Activated gamma-delta T cell (primary cell): ENCODE data around the gene KRT23.

Experiments
- DNase-seq: peaks from one replicate; lab custom pipeline; 2025; lab: John Stamatoyannopoulos, UW
- total RNA-seq, 2 donors: gene quantifications; one replicate each; lab custom pipeline; 2026; lab: John Stamatoyannopoulos, UW

KRT23 gene
- 0 to 0.04 reads per million in 2 donors for total RNA-seq

- DNase-seq = no peak
Observed at GRCh38 chr17:40937384-40937819, at the start of gene KRT23. TSS of gene KRT23 (minus strand) at chr17:40937646. CDS start at chr17:40936603, 1,043 bp downstream.

GRCh38 chr17:40986920-40987319 lies 49.5 kb upstream of the KRT23 start:
- DNase-seq = no peak

GRCh38 chr17:40984226-40984625 lies 46.8 kb upstream of the KRT23 start, which contains the start of gene KRT40:
TSS of gene KRT40 (minus strand) at chr17:40984326. CDS start at chr17:40984273, 53 bp downstream.
- no peak for DNase-seq

GRCh38 chr17:40981115-40981514 lies 43.7 kb upstream of the KRT23 start:
- DNase-seq = no peak

- no peak for DNase-seq
Observed at GRCh38 chr17:40980596-40980995, 43.1 kb upstream of the KRT23 start.

GRCh38 chr17:40980117-40980516 lies 42.7 kb upstream of the KRT23 start:
- no peak for DNase-seq

- no peak for DNase-seq
Observed at GRCh38 chr17:40978575-40979151, 41.2 kb upstream of the KRT23 start.

- DNase-seq = no peak
Observed at GRCh38 chr17:40975516-40975915, 38.1 kb upstream of the KRT23 start.

GRCh38 chr17:40974366-40974765 lies 36.9 kb upstream of the KRT23 start:
- DNase-seq = no peak

- no peak for DNase-seq
Observed at GRCh38 chr17:40967582-40967981, 30.1 kb upstream of the KRT23 start.

GRCh38 chr17:40966848-40967247 lies 29.4 kb upstream of the KRT23 start, which contains the start of gene KRT39:
TSS of gene KRT39 (minus strand) at chr17:40966948. CDS start at chr17:40966856, 92 bp downstream.
- DNase-seq = no peak

GRCh38 chr17:40963838-40964237 lies 26.4 kb upstream of the KRT23 start:
- no peak for DNase-seq

- DNase-seq = no peak
Observed at GRCh38 chr17:40962059-40962561, 24.7 kb upstream of the KRT23 start.

GRCh38 chr17:40961591-40961990 lies 24.1 kb upstream of the KRT23 start:
- no peak for DNase-seq

GRCh38 chr17:40960144-40960543 lies 22.7 kb upstream of the KRT23 start:
- DNase-seq = no peak

- no peak for DNase-seq
Observed at GRCh38 chr17:40958086-40958953, 20.9 kb upstream of the KRT23 start.

GRCh38 chr17:40956401-40957254 lies 19.2 kb upstream of the KRT23 start:
- DNase-seq = no peak

- DNase-seq = no peak
Observed at GRCh38 chr17:40953881-40954280, 16.4 kb upstream of the KRT23 start.

GRCh38 chr17:40952661-40953060 lies 15.2 kb upstream of the KRT23 start:
- DNase-seq = no peak

GRCh38 chr17:40952154-40952553 lies 14.7 kb upstream of the KRT23 start:
- DNase-seq = no peak

GRCh38 chr17:40951011-40951622 lies 13.7 kb upstream of the KRT23 start:
- no peak for DNase-seq
